A673 (cell line): ENCODE results near the gene PLVAP.

ENCODE experiments used
- CTCF ChIP-seq: fragments of 300-800, 200-600 bp; sonication (generic); conservative IDR thresholded peaks from 2 replicates; pipeline ENCODE4 v1.5.1; 2017; ENCODE audit warnings: low read depth, mild to moderate bottlenecking, antibody characterized with exemption, low read length, moderate library complexity, mixed read lengths
- EZH2 ChIP-seq: fragments of 200-600 bp; sonication (generic); IDR thresholded peaks from 2 replicates; pipeline ENCODE4 v1.6.1; 2017; ENCODE audit warnings: borderline replicate concordance, low read depth, mild to moderate bottlenecking, mixed read lengths, antibody characterized with exemption, low read length; ENCODE audit not compliant: poor library complexity, severe bottlenecking

- no peak for TF ChIP-seq EZH2
- TF ChIP-seq CTCF: no peak
Measured at GRCh38 chr19:17323300-17323963, 53.7 kb downstream of the PLVAP start.
